HG03103 (cell line): ENCODE results near the gene SFMBT2.

ENCODE experiments used
- ATAC-seq: cut with Tn5 transposase; IDR thresholded peaks from one replicate; pipeline ENCODE4 v1.9.1; 2021; ENCODE audit warnings: low read depth; ENCODE audit not compliant: unreplicated experiment

The SFMBT2 gene

DNA sequence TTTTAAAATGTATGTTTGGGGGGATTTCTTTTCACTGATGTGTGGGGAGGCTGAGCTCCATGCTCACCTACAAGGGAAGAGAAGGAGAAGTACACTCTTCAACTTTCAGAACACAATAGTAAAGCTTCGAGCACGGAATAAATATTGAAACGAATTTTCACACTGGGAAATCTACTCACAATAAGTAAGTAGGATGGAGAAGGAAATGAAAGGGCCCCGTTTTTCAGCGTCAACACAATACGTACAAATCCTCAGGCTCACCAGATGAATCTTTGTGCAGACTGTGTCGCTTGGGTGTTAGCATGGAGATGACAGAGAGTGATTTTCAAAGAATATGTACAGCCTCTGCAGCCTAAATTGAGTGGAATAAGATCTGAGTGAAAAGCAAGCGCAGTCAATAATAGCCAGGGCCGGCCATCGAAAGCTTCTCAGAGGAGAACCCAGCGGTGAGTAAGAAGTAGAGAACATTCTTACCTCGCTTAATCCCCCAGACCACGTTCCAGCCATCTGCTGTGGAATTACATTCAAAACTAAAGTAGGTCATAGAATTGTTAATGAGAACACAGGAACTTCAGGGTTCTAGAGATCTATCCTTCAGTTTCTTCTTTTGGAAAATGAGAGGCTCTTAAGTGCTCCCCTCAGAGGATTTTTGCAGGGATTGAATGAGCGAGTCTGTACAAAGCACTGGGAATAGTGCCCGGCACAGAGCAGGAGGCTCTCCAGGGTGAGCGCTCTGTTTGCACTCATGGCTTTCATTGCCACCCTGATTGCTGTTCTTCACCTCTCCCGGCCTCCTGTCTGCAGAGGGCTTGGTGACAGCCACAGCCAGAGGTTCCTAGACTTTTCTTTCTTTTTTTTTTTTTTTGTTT is 292.8 kb downstream of the SFMBT2 start:
- no peak for ATAC-seq

DNA sequence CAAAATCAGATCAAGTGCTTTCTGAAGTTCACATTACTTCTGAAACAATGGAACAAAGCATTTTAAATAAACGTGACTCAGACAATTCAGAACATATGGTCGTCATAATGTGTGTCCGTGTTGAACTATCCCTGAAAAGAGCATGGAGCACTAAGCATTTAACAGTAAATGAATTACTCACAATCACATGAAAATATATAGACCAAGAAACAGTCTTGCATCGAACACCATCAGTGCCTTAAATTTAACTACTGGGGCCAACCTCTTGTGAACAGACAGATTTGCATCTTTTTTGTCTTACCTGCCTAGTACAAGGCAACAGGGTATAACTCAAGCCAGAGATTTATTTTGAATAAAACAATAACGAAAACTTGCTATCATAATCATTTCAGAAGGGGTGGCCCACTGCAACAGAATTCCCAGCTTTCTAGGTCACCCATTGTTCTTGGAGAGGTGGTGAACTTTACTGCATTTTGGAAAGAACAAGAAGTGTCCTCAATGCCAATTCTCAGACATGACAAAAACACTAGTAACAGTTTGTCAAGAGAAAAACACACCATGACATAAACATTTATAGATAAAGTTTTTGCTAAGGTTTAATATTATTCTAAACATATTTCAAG is 293.5 kb downstream of the SFMBT2 start:
- ATAC-seq = no peak

DNA sequence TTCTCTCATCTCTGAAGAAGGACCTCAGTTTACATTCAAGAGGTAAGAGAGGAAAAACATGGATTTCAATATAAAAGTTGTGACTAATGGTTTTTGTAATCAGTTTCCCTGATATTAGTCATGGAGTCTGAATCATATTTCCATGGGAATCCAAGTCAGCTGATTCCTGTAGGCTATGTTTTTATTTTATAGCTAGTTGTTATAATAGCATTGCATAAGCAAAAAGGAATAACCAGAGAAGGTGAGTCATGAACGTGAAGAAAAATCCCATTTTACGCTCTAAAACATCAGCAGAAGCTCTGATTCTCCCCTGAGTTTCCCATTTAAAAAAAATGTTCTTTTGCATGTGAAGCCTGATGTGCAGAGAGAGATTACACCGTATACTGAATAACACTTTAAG is 299.3 kb downstream of the SFMBT2 start:
- ATAC-seq = no peak

DNA sequence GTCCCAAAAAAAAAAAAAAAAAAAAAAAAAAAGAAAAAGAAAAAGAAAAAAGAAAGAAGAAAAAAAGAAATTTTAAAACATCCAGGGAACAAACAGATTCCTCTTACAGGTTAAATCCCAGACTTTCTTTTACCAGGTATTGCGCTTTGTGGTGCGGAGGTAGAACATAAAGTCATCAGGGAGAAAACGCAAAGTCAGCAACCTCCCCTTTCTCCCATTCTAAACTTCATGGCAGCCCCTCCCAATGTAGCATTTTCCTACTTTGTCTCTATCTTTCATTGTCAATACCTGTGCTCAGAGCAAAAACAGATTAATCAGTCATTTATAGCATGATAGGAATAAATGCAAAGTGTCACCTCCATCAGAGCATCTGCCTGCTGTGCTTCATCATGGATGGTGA is 299.7 kb downstream of the SFMBT2 start:
- no peak for ATAC-seq
